CD8-positive, alpha-beta memory T cell (primary cell): ENCODE data around the gene MYEOV. TPM values are rescaled to one million over a fixed set of nuclear protein-coding genes. Genes with fewer than 3 reads are reported as not detected.

Source experiments
- CTCF ChIA-PET: fragments of 350-600 bp; sonication (Branson Sonifier 250); formaldehyde crosslinking; loops from one replicate; lab custom pipeline; 2021; ENCODE audit warnings: antibody characterized with exemption; lab: Charles Lee
- POLR2A ChIA-PET: fragments of 350-600 bp; sonication (Branson Sonifier 250); formaldehyde crosslinking; loops from one replicate; lab custom pipeline; 2021; ENCODE audit warnings: antibody characterized with exemption; lab: Charles Lee
- DNase-seq, 5 donors: peaks; one replicate each; pipeline versions ENCODE4 v3.0.0 to v3.0.0-alpha.2; 2020 to 2022; ENCODE audit warnings: mixed read lengths in 1 of 5
- H3K27ac ChIP-seq: one replicate; pipeline ENCODE4 v1.7.0; 2013; ENCODE audit warnings: low read depth, mild to moderate bottlenecking, low read length, moderate library complexity
- H3K27me3 ChIP-seq: 2 replicates; pipeline ENCODE4 v1.7.0; 2013; ENCODE audit warnings: low read length, mild to moderate bottlenecking; ENCODE audit not compliant: insufficient read depth, poor library complexity, severe bottlenecking
- H3K36me3 ChIP-seq: 2 replicates; pipeline ENCODE4 v1.7.0; 2013; ENCODE audit warnings: mild to moderate bottlenecking, low read length, moderate library complexity; ENCODE audit not compliant: insufficient read depth
- H3K4me1 ChIP-seq: 2 replicates; pipeline ENCODE4 v1.7.0; 2013; ENCODE audit warnings: mild to moderate bottlenecking, low read length, moderate library complexity; ENCODE audit not compliant: insufficient read depth
- H3K4me3 ChIP-seq: 2 replicates; pipeline ENCODE4 v1.7.0; 2013; ENCODE audit warnings: mild to moderate bottlenecking, low read length
- H3K9me3 ChIP-seq: 2 replicates; pipeline ENCODE4 v1.7.0; 2013; ENCODE audit warnings: mild to moderate bottlenecking, low read length
- H3K27ac Mint-ChIP-seq, 8 donors: one replicate each; pipeline ENCODE4 v1.8.0; 2020 to 2021; ENCODE audit warnings: mixed read lengths in 8 of 8, mild to moderate bottlenecking in 6 of 8, inconsistent platforms in 3 of 8, moderate library complexity in 3 of 8
- H3K27me3 Mint-ChIP-seq, 2 donors: one replicate each; pipeline ENCODE4 v1.8.0; 2020 to 2021; ENCODE audit warnings: mixed read lengths in 2 of 2, mild to moderate bottlenecking in 1 of 2, moderate library complexity in 1 of 2
- H3K36me3 Mint-ChIP-seq, 3 donors: one replicate each; pipeline ENCODE4 v1.8.0; 2020 to 2021; ENCODE audit warnings: mixed read lengths in 3 of 3, inconsistent platforms in 1 of 3, mild to moderate bottlenecking in 1 of 3
- H3K4me1 Mint-ChIP-seq, 3 donors: one replicate each; pipeline ENCODE4 v1.8.0; 2020 to 2021; ENCODE audit warnings: mixed read lengths in 3 of 3, inconsistent platforms in 1 of 3, mild to moderate bottlenecking in 1 of 3
- H3K4me3 Mint-ChIP-seq, 7 donors: one replicate each; pipeline ENCODE4 v1.8.0; 2020 to 2021; ENCODE audit warnings: mixed read lengths in 7 of 7, mild to moderate bottlenecking in 6 of 7, moderate library complexity in 4 of 7, inconsistent platforms in 2 of 7
- H3K9me3 Mint-ChIP-seq, 5 donors: one replicate each; pipeline ENCODE4 v1.8.0; 2020 to 2022; ENCODE audit warnings: mixed read lengths in 5 of 5, mild to moderate bottlenecking in 3 of 5, moderate library complexity in 2 of 5, inconsistent platforms in 1 of 5
- polyA plus RNA-seq: library from polyadenylated mRNA; unstranded; fragments of 300-500 nt; fragmentation: Illumina TruSeq; gene quantifications from one replicate; pipeline ENCODE4 v1.2.3, GENCODE V29; 2021
- total RNA-seq, 2 experiments: library from RNA; stranded (reverse); gene quantifications; one replicate each; pipeline ENCODE4 v1.2.3, GENCODE V29; 2021

The MYEOV gene
- total and polyA plus RNA-seq, 3 experiments from 2014 or later, result 0.89 TPM; not detected in 2

DNA sequence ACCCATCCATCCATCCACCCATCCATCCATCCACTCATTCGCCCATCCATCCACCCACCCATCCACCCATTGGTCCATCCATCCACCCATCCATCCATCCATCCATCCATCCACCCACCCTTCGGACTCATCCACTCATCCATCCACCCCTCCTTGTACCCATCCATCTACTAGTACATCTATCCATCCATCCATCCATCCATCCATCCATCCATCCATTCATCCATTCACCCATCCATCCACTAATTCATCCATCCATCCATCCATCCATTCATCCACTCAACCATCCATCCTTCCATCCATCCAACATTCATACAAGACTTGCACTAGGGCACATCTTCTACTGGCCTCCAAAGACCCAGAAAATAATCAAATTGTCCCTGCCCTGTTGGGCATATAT is 20.0 kb downstream of the MYEOV start:
- H3K4me3 Mint-ChIP-seq, result no peak overlapping the region
- H3K36me3 ChIP-seq, result no peaks in the 10 kb centered on the region
- ChIA-PET CTCF (no interaction called here), POLR2A (no interaction called here)
- H3K27me3 ChIP-seq, result no peaks in the 10 kb centered on the region
- no peaks in the 10 kb centered on the region for H3K9me3 Mint-ChIP-seq
- H3K27me3 Mint-ChIP-seq, result no peaks in the 10 kb centered on the region
- no peak overlapping the region for H3K4me3 ChIP-seq
- peaks cover 0 to 3% (median 0%) of the 10 kb centered on the region in 3 donors for H3K36me3 Mint-ChIP-seq
- no peaks in the 10 kb centered on the region for H3K9me3 ChIP-seq
- no peak overlapping the region for H3K27ac ChIP-seq
- DNase-seq, result no peak
- H3K4me1 ChIP-seq, result peaks cover 29% of the 10 kb centered on the region
- no peak overlapping the region for H3K27ac Mint-ChIP-seq
- H3K4me1 Mint-ChIP-seq, result peaks cover 26 to 33% (median 31%) of the 10 kb centered on the region in 3 donors

GRCh38 chr11:69314555-69314954 is 20.6 kb downstream of the MYEOV start:
- Mint-ChIP-seq H3K27me3 (no peaks in the 10 kb centered on the region), H3K4me3 (no peak overlapping the region), H3K36me3 (peaks cover 0 to 3% (median 0%) of the 10 kb centered on the region in 3 donors), H3K9me3 (no peaks in the 10 kb centered on the region), H3K27ac (no peak overlapping the region), H3K4me1 (peaks cover 26 to 33% (median 31%) of the 10 kb centered on the region in 3 donors)
- Histone ChIP-seq H3K27ac (no peak overlapping the region), H3K4me1 (peaks cover 29% of the 10 kb centered on the region), H3K36me3 (no peaks in the 10 kb centered on the region), H3K9me3 (no peaks in the 10 kb centered on the region), H3K4me3 (no peak overlapping the region), H3K27me3 (no peaks in the 10 kb centered on the region)
- CTCF ChIA-PET, result no interaction called here
- POLR2A ChIA-PET, result no interaction called here
- DNase-seq, result no peak

- Mint-ChIP-seq H3K27me3 (no peaks in the 10 kb centered on the region), H3K4me1 (peaks cover 8 to 12% (median 11%) of the 10 kb centered on the region in 3 donors), H3K27ac (no peak overlapping the region), H3K4me3 (no peak overlapping the region), H3K9me3 (no peaks in the 10 kb centered on the region), H3K36me3 (peaks cover 0 to 3% (median 0%) of the 10 kb centered on the region in 3 donors)
- no peaks in the 10 kb centered on the region for H3K36me3 ChIP-seq
- no peak overlapping the region for H3K4me3 ChIP-seq
- no peaks in the 10 kb centered on the region for H3K27me3 ChIP-seq
- CTCF ChIA-PET, result no interaction called here
- H3K4me1 ChIP-seq, result peaks cover 11% of the 10 kb centered on the region
- no peak for DNase-seq
- H3K27ac ChIP-seq, result no peak overlapping the region
- no peaks in the 10 kb centered on the region for H3K9me3 ChIP-seq
- POLR2A ChIA-PET, result no interaction called here
These were observed 23.0 kb downstream of the MYEOV start for GRCh38 chr11:69316956-69317355.

GRCh38 chr11:69317401-69318092 is 23.6 kb downstream of the MYEOV start:
- Mint-ChIP-seq H3K4me1 (peaks cover 3 to 6% (median 5%) of the 10 kb centered on the region in 3 donors), H3K36me3 (peaks cover 0 to 3% (median 0%) of the 10 kb centered on the region in 3 donors), H3K27ac (no peak overlapping the region), H3K4me3 (no peak overlapping the region), H3K9me3 (no peaks in the 10 kb centered on the region), H3K27me3 (no peaks in the 10 kb centered on the region)
- Histone ChIP-seq H3K4me1 (peaks cover 7% of the 10 kb centered on the region), H3K36me3 (no peaks in the 10 kb centered on the region), H3K4me3 (no peak overlapping the region), H3K27me3 (no peaks in the 10 kb centered on the region), H3K27ac (no peak overlapping the region), H3K9me3 (no peaks in the 10 kb centered on the region)
- ChIA-PET CTCF (no interaction called here), POLR2A (no interaction called here)
- DNase-seq, result no peak

GRCh38 chr11:69318093-69318420 is 24.1 kb downstream of the MYEOV start:
- ChIA-PET POLR2A (no interaction called here), CTCF (no interaction called here)
- Mint-ChIP-seq H3K9me3 (no peaks in the 10 kb centered on the region), H3K4me1 (peaks cover 3 to 5% (median 3%) of the 10 kb centered on the region in 3 donors), H3K27ac (no peak overlapping the region), H3K27me3 (no peaks in the 10 kb centered on the region), H3K4me3 (no peak overlapping the region), H3K36me3 (peaks cover 0 to 3% (median 0%) of the 10 kb centered on the region in 3 donors)
- H3K9me3 ChIP-seq, result no peaks in the 10 kb centered on the region
- peaks cover 1% of the 10 kb centered on the region for H3K4me1 ChIP-seq
- no peaks in the 10 kb centered on the region for H3K27me3 ChIP-seq
- no peaks in the 10 kb centered on the region for H3K36me3 ChIP-seq
- H3K4me3 ChIP-seq, result no peak overlapping the region
- DNase-seq, result no peak
- no peak overlapping the region for H3K27ac ChIP-seq

- H3K4me1 ChIP-seq, result no peaks in the 10 kb centered on the region
- no peaks in the 10 kb centered on the region for H3K36me3 ChIP-seq
- no peaks in the 10 kb centered on the region for H3K9me3 Mint-ChIP-seq
- ChIA-PET CTCF (no interaction called here), POLR2A (no interaction called here)
- H3K9me3 ChIP-seq, result no peaks in the 10 kb centered on the region
- no peak for DNase-seq
- peaks cover 0 to 3% (median 0%) of the 10 kb centered on the region in 3 donors for H3K36me3 Mint-ChIP-seq
- H3K4me1 Mint-ChIP-seq, result peaks cover 3 to 5% (median 3%) of the 10 kb centered on the region in 3 donors
- no peak overlapping the region for H3K4me3 ChIP-seq
- no peak overlapping the region for H3K27ac Mint-ChIP-seq
- H3K4me3 Mint-ChIP-seq, result no peak overlapping the region
- H3K27ac ChIP-seq, result no peak overlapping the region
- no peaks in the 10 kb centered on the region for H3K27me3 Mint-ChIP-seq
- no peaks in the 10 kb centered on the region for H3K27me3 ChIP-seq
These were observed 25.5 kb downstream of the MYEOV start for GRCh38 chr11:69319255-69320106.

GRCh38 chr11:69320326-69320725 is 26.4 kb downstream of the MYEOV start:
- H3K27me3 Mint-ChIP-seq, result no peaks in the 10 kb centered on the region
- DNase-seq, result no peak
- H3K4me1 ChIP-seq, result no peaks in the 10 kb centered on the region
- no peaks in the 10 kb centered on the region for H3K36me3 ChIP-seq
- peaks cover 0 to 3% (median 0%) of the 10 kb centered on the region in 3 donors for H3K36me3 Mint-ChIP-seq
- ChIA-PET CTCF (no interaction called here), POLR2A (no interaction called here)
- no peak overlapping the region for H3K27ac Mint-ChIP-seq
- H3K9me3 ChIP-seq, result no peaks in the 10 kb centered on the region
- H3K4me1 Mint-ChIP-seq, result peaks cover 3 to 5% (median 3%) of the 10 kb centered on the region in 3 donors
- no peaks in the 10 kb centered on the region for H3K9me3 Mint-ChIP-seq
- no peak overlapping the region for H3K4me3 Mint-ChIP-seq
- H3K4me3 ChIP-seq, result no peak overlapping the region
- no peak overlapping the region for H3K27ac ChIP-seq
- no peaks in the 10 kb centered on the region for H3K27me3 ChIP-seq
